Measurements from ENCODE around the gene SFMBT1. TPM values are rescaled to one million over a fixed set of nuclear protein-coding genes. Genes with fewer than 3 reads are reported as not detected.

The SFMBT1 gene
- total RNA-seq, 1 experiment from 2014 or later: 1.4 TPM

DNA sequence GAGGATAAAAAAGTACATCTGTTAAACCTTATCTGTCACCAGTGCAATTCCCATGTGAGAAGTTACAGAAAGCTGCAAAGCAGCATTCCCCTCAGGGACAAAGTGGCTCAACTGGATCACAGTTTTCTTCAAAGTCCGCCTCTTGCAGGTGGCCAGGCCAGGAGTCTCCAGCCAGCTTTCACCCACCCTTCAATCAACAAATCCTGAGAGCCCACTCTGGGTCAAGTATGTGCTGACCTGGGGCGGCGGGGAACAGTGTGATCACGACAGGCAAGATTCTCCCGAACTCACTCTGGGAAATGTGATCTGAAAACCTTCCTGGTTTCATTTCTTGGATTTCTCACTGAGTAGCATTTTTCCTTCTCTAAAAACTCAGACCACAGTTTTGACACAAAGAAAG, 45.1 kb upstream of the SFMBT1 start:
- no peak for DNase-seq (ENCODE audit: low spot score)
- no peaks in the 10 kb centered on the region for H3K4me1 ChIP-seq (ENCODE audit: insufficient read depth, low read length, poor library complexity, severe bottlenecking)
- no peak overlapping the region for H3K27ac ChIP-seq (ENCODE audit: low read depth, low read length, poor library complexity, severe bottlenecking)
- CTCF ChIA-PET: no interaction called here
- H3K9me3 ChIP-seq (ENCODE audit: low read depth, low read length, poor library complexity, severe bottlenecking): no peaks in the 10 kb centered on the region
- no peak overlapping the region for H3K4me3 ChIP-seq (ENCODE audit: low read depth, low read length, poor library complexity, severe bottlenecking)
- no TSS peak for BruUV-seq (replicated peaks)
- intact Hi-C loops (cut with micrococcal nuclease; ENCODE audit: unreplicated experiment): no loop called here
- TF ChIP-seq EZH2 (IDR thresholded peaks at IDR 0.05; ENCODE audit: borderline replicate concordance, low read depth, low read length, poor library complexity, severe bottlenecking) (no peak), CTCF (conservative IDR thresholded peaks at IDR 0.05; ENCODE audit: low read depth, low read length) (no peak)
- POLR2A ChIA-PET (ENCODE audit: low non-redundant PET): no interaction called here
- H3K36me3 ChIP-seq (ENCODE audit: insufficient read depth, low read length, poor library complexity, severe bottlenecking): no peaks in the 10 kb centered on the region
- H3K27me3 ChIP-seq (replicated peaks; ENCODE audit: insufficient read depth, low read depth, low read length, poor library complexity): no peaks in the 10 kb centered on the region

DNA sequence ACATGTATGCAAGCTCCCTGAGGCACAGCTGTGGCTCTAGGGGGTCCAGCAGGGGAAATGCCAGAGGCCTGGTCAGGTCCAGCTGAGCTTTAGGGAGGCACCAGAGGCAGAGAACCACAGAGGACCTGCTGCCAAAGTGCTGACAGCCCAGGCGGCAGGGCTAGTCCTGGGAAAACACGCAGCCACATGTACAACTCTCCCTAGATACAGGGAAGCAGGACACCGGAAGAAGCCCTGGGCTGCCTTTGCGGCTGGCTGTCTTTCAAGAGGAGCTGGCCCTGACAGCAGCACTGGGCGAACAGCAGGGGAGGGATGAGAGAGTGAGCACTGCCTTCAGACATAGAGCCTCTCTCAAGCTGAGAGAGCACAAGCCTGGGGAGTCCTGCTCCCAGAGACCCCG, 43.6 kb upstream of the SFMBT1 start:
- no peak overlapping the region for H3K4me3 ChIP-seq (ENCODE audit: low read depth, low read length, poor library complexity, severe bottlenecking)
- H3K9me3 ChIP-seq (ENCODE audit: low read depth, low read length, poor library complexity, severe bottlenecking): no peaks in the 10 kb centered on the region
- POLR2A ChIA-PET (ENCODE audit: low non-redundant PET): no interaction called here
- DNase-seq (ENCODE audit: low spot score): no peak
- no peak for TF ChIP-seq EZH2 (IDR thresholded peaks at IDR 0.05; ENCODE audit: borderline replicate concordance, low read depth, low read length, poor library complexity, severe bottlenecking)
- no peak for TF ChIP-seq CTCF (conservative IDR thresholded peaks at IDR 0.05; ENCODE audit: low read depth, low read length)
- H3K36me3 ChIP-seq (ENCODE audit: insufficient read depth, low read length, poor library complexity, severe bottlenecking): no peaks in the 10 kb centered on the region
- no peaks in the 10 kb centered on the region for H3K4me1 ChIP-seq (ENCODE audit: insufficient read depth, low read length, poor library complexity, severe bottlenecking)
- intact Hi-C loops (cut with micrococcal nuclease; ENCODE audit: unreplicated experiment): no loop called here
- no TSS peak for BruUV-seq (replicated peaks)
- no peaks in the 10 kb centered on the region for H3K27me3 ChIP-seq (replicated peaks; ENCODE audit: insufficient read depth, low read depth, low read length, poor library complexity)
- no peak overlapping the region for H3K27ac ChIP-seq (ENCODE audit: low read depth, low read length, poor library complexity, severe bottlenecking)
- CTCF ChIA-PET: interaction anchor here (0.5 kb wide), 1 partner anchor 591 kb away, joined by 5 read pairs; no protein-coding TSS in a partner anchor

DNA sequence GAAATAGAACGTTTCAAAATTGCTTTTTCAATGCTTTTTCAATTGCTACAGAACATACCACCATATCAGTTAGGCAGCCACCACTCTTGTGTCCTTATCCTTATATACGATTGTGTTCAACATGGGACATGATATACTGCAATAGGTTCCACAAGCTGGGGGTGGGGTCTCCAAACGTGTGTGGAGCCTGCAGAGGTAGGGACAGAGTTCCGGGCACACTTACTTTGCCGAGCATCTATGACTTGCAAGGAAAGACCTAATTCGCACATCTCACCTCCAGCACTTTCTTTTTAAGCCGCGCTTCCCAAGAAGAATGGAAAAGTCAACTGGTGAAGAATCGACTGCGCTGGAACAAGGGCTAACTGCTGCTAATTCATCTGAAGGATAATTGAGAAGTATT, 39.6 kb upstream of the SFMBT1 start:
- H3K9me3 ChIP-seq (ENCODE audit: low read depth, low read length, poor library complexity, severe bottlenecking): no peaks in the 10 kb centered on the region
- no peaks in the 10 kb centered on the region for H3K36me3 ChIP-seq (ENCODE audit: insufficient read depth, low read length, poor library complexity, severe bottlenecking)
- TF ChIP-seq EZH2 (IDR thresholded peaks at IDR 0.05; ENCODE audit: borderline replicate concordance, low read depth, low read length, poor library complexity, severe bottlenecking) (no peak), CTCF (conservative IDR thresholded peaks at IDR 0.05; ENCODE audit: low read depth, low read length) (no peak)
- BruUV-seq (replicated peaks): no TSS peak
- intact Hi-C loops (cut with micrococcal nuclease; ENCODE audit: unreplicated experiment): no loop called here
- no peak overlapping the region for H3K4me3 ChIP-seq (ENCODE audit: low read depth, low read length, poor library complexity, severe bottlenecking)
- H3K27me3 ChIP-seq (replicated peaks; ENCODE audit: insufficient read depth, low read depth, low read length, poor library complexity): no peaks in the 10 kb centered on the region
- CTCF ChIA-PET: no interaction called here
- no peak overlapping the region for H3K27ac ChIP-seq (ENCODE audit: low read depth, low read length, poor library complexity, severe bottlenecking)
- DNase-seq (ENCODE audit: low spot score): no peak
- POLR2A ChIA-PET (ENCODE audit: low non-redundant PET): no interaction called here
- no peaks in the 10 kb centered on the region for H3K4me1 ChIP-seq (ENCODE audit: insufficient read depth, low read length, poor library complexity, severe bottlenecking)
